Measurements from ENCODE around the gene CAPN7. TPM values are rescaled to one million over a fixed set of nuclear protein-coding genes. Genes with fewer than 3 reads are reported as not detected.

CAPN7 gene
- total RNA-seq, 2 donors from 2014 or later, result 25.4 to 35.0 TPM

GRCh38 chr3:15294929-15295328 is 88.9 kb downstream of the CAPN7 start:
- ATAC-seq (no peak), DNase-seq (ENCODE audit: low spot score in 2 of 2) (no peak)
- peaks cover 7 to 13% of the 10 kb centered on the region in 2 donors for H3K36me3 Mint-ChIP-seq
- peaks cover 4 to 10% of the 10 kb centered on the region in 2 donors for H3K9me3 Mint-ChIP-seq
- no peak overlapping the region for H3K27ac Mint-ChIP-seq

- peaks cover 7 to 14% of the 10 kb centered on the region in 2 donors for H3K36me3 Mint-ChIP-seq
- DNase-seq (ENCODE audit: low spot score in 2 of 2) (no peak), ATAC-seq (no peak)
- no peak overlapping the region for H3K27ac Mint-ChIP-seq
- peaks cover 4 to 10% of the 10 kb centered on the region in 2 donors for H3K9me3 Mint-ChIP-seq
These were observed 89.5 kb downstream of the CAPN7 start for GRCh38 chr3:15295506-15295905.

GRCh38 chr3:15297608-15298350 is 91.7 kb downstream of the CAPN7 start:
- no peak overlapping the region for H3K27ac Mint-ChIP-seq
- no peak for ATAC-seq
- DNase-seq (ENCODE audit: low spot score in 2 of 2), result no peak
- peaks cover 4 to 10% of the 10 kb centered on the region in 2 donors for H3K9me3 Mint-ChIP-seq
- peaks cover 19 to 28% of the 10 kb centered on the region in 2 donors for H3K36me3 Mint-ChIP-seq

GRCh38 chr3:15298504-15298903 is 92.5 kb downstream of the CAPN7 start:
- Mint-ChIP-seq H3K27ac (peak overlapping the region in 1 of 2 donors; percentile 37), H3K36me3 (peaks cover 26 to 34% of the 10 kb centered on the region in 2 donors), H3K9me3 (peaks cover 4 to 10% of the 10 kb centered on the region in 2 donors)
- DNase-seq (ENCODE audit: low spot score in 2 of 2) (no peak), ATAC-seq (peak; percentile 41 to 87)

- Mint-ChIP-seq H3K27ac (peak overlapping the region in 1 of 2 donors; percentile 37), H3K36me3 (peaks cover 26 to 39% of the 10 kb centered on the region in 2 donors), H3K9me3 (peaks cover 4 to 10% of the 10 kb centered on the region in 2 donors)
- DNase-seq (ENCODE audit: low spot score in 2 of 2), result no peak
- ATAC-seq, result peak in 1 of 2 donors; percentile 29
These were observed 93.0 kb downstream of the CAPN7 start for GRCh38 chr3:15299036-15299435.

- no peak for DNase-seq (ENCODE audit: low spot score in 2 of 2)
- H3K9me3 Mint-ChIP-seq, result peaks cover 4 to 13% of the 10 kb centered on the region in 2 donors
- H3K36me3 Mint-ChIP-seq, result peaks cover 26 to 46% of the 10 kb centered on the region in 2 donors
- ATAC-seq, result peak in 1 of 2 donors; percentile 89
- peak overlapping the region in 1 of 2 donors; percentile 32 for H3K27ac Mint-ChIP-seq
These were observed 94.5 kb downstream of the CAPN7 start for GRCh38 chr3:15300323-15301078.

GRCh38 chr3:15301761-15302160 is 95.7 kb downstream of the CAPN7 start:
- DNase-seq (ENCODE audit: low spot score in 2 of 2), result no peak
- Mint-ChIP-seq H3K36me3 (peaks cover 26 to 50% of the 10 kb centered on the region in 2 donors), H3K27ac (no peak overlapping the region), H3K9me3 (peaks cover 4 to 15% of the 10 kb centered on the region in 2 donors)
- ATAC-seq, result no peak

Other genes starting within 250 kb of the CAPN7 start
- gene MRPS25, start 140.9 kb upstream of the CAPN7 start, total RNA-seq, result 10 to 100 TPM; 47.2 to 78.9 TPM
- 10 to 100 TPM; 14.2 to 14.5 TPM for gene RBSN, start 107.1 kb upstream of the CAPN7 start, total RNA-seq
- 10 to 100 TPM in 1 of 2 donors, 1 to 10 TPM in 1; 2.6 to 18.9 TPM for gene SH3BP5, start 126.3 kb downstream of the CAPN7 start, total RNA-seq
- gene METTL6, start 221.3 kb downstream of the CAPN7 start, total RNA-seq, result 10 to 100 TPM; 17.6 to 20.3 TPM
- 10 to 100 TPM; 24.1 to 28.9 TPM for gene EAF1, start 221.4 kb downstream of the CAPN7 start, total RNA-seq

Measured in activated naive CD4-positive, alpha-beta T cell treated with anti-CD3 and anti-CD28 coated beads, Interleukin-2, amount 50 U/mL, for 72 hours (primary cell).